Measurements from ENCODE around the gene TSHZ2.
"Not testable (repeated sequence)": the region's sequence is repeated elsewhere in the genome, so short reads cannot be mapped to it uniquely, and the experiment has no call there.

Gene TSHZ2

GRCh38 chr20:53365076-53365475, 392.9 kb downstream of the TSHZ2 start:
- no peak for TF ChIP-seq CTCF (IDR thresholded peaks at IDR 0.05; ENCODE audit: low read depth, low read length)
- no peak overlapping the region for H3K4me3 ChIP-seq (replicated peaks in 1 of 2; ENCODE audit: low read depth in 2 of 2, low read length in 2 of 2)
- no peak for DNase-seq (ENCODE audit: low read depth in 2 of 2)

GRCh38 chr20:53365539-53366075, 393.4 kb downstream of the TSHZ2 start:
- no peak for TF ChIP-seq CTCF (IDR thresholded peaks at IDR 0.05; ENCODE audit: low read depth, low read length)
- no peak overlapping the region for H3K4me3 ChIP-seq (replicated peaks in 1 of 2; ENCODE audit: low read depth in 2 of 2, low read length in 2 of 2)
- no peak for DNase-seq (ENCODE audit: low read depth in 2 of 2)

- not testable (repeated sequence) for DNase-seq (ENCODE audit: low read depth in 2 of 2); H3K4me3 ChIP-seq (replicated peaks in 1 of 2; ENCODE audit: low read depth in 2 of 2, low read length in 2 of 2)
Observed at GRCh38 chr20:53366928-53367327, 394.8 kb downstream of the TSHZ2 start.

GRCh38 chr20:53369871-53370270, 397.7 kb downstream of the TSHZ2 start:
- DNase-seq (ENCODE audit: low read depth in 2 of 2) = no peak
- H3K4me3 ChIP-seq (replicated peaks in 1 of 2; ENCODE audit: low read depth in 2 of 2, low read length in 2 of 2) = no peak overlapping the region
- TF ChIP-seq CTCF (IDR thresholded peaks at IDR 0.05; ENCODE audit: low read depth, low read length) = no peak

- DNase-seq (ENCODE audit: low read depth in 2 of 2) = no peak
- no peak overlapping the region for H3K4me3 ChIP-seq (replicated peaks in 1 of 2; ENCODE audit: low read depth in 2 of 2, low read length in 2 of 2)
- TF ChIP-seq CTCF (IDR thresholded peaks at IDR 0.05; ENCODE audit: low read depth, low read length) = no peak
Observed at GRCh38 chr20:53370345-53370961, 398.3 kb downstream of the TSHZ2 start.

GRCh38 chr20:53371216-53371615, 399.1 kb downstream of the TSHZ2 start:
- TF ChIP-seq CTCF (IDR thresholded peaks at IDR 0.05; ENCODE audit: low read depth, low read length) = no peak
- DNase-seq (ENCODE audit: low read depth in 2 of 2) = no peak
- H3K4me3 ChIP-seq (replicated peaks in 1 of 2; ENCODE audit: low read depth in 2 of 2, low read length in 2 of 2) = no peak overlapping the region

GRCh38 chr20:53376021-53376420, 403.9 kb downstream of the TSHZ2 start:
- no peak overlapping the region for H3K4me3 ChIP-seq (replicated peaks in 1 of 2; ENCODE audit: low read depth in 2 of 2, low read length in 2 of 2)
- DNase-seq (ENCODE audit: low read depth in 2 of 2) = no peak
- no peak for TF ChIP-seq CTCF (IDR thresholded peaks at IDR 0.05; ENCODE audit: low read depth, low read length)

Measured in cardiac fibroblast (primary cell).